Fibroblast of lung (primary cell): Measurements from ENCODE around the gene CFAP92. TPM values are rescaled to one million over a fixed set of nuclear protein-coding genes. Genes with fewer than 3 reads are reported as not detected.

ENCODE experiments used
- DNase-seq, 2 donors: peaks; one replicate each; pipeline versions ENCODE4 v3.0.0 to v3.0.0-alpha.2; 2010; ENCODE audit warnings: low read depth in 2 of 2
- H2AFZ ChIP-seq: 2 replicates; pipeline ENCODE4 v1.5.1; 2012; ENCODE audit warnings: low read length, control low read depth, inconsistent platforms
- H3K27ac ChIP-seq: 2 replicates; pipeline ENCODE4 v1.5.1; 2011; ENCODE audit warnings: low read length, control low read depth; ENCODE audit not compliant: insufficient read depth
- H3K27me3 ChIP-seq: 2 replicates; pipeline ENCODE4 v1.5.1; 2011; ENCODE audit warnings: mild to moderate bottlenecking, low read length; ENCODE audit not compliant: control insufficient read depth, insufficient read depth
- H3K36me3 ChIP-seq: 2 replicates; pipeline ENCODE4 v1.5.1; 2011; ENCODE audit warnings: low read length; ENCODE audit not compliant: control insufficient read depth, insufficient read depth
- H3K4me1 ChIP-seq: 2 replicates; pipeline ENCODE4 v1.5.1; 2011; ENCODE audit warnings: low read length; ENCODE audit not compliant: control insufficient read depth, insufficient read depth; ENCODE audit errors: extremely low read depth
- H3K4me2 ChIP-seq: 2 replicates; pipeline ENCODE4 v1.5.1; 2011; ENCODE audit warnings: low read length, control low read depth; ENCODE audit not compliant: insufficient read depth; ENCODE audit errors: extremely low read depth
- H3K4me3 ChIP-seq, 4 experiments: fragments of 200-600 bp in 1 of 4; sonication (generic) in 1 of 4; replicated peaks in 1 of 4; 2 replicates each; pipeline ENCODE4 v1.5.1; 2011 to 2016; ENCODE audit warnings: low read length in 4 of 4, low read depth in 3 of 4, mild to moderate bottlenecking in 3 of 4, control low read depth in 2 of 4, inconsistent platforms in 1 of 4, mixed read lengths in 1 of 4; ENCODE audit not compliant: insufficient read depth in 1 of 4; ENCODE audit errors: control extremely low read depth in 1 of 4
- H3K79me2 ChIP-seq: 2 replicates; pipeline ENCODE4 v1.5.1; 2012; ENCODE audit warnings: mild to moderate bottlenecking, low read length, inconsistent platforms; ENCODE audit not compliant: control insufficient read depth, insufficient read depth
- H3K9ac ChIP-seq: 2 replicates; pipeline ENCODE4 v1.5.1; 2011; ENCODE audit warnings: mild to moderate bottlenecking, low read length, control low read depth; ENCODE audit not compliant: insufficient read depth
- H3K9me3 ChIP-seq: 2 replicates; pipeline ENCODE4 v1.5.1; 2012; ENCODE audit warnings: low read depth, low read length; ENCODE audit not compliant: control insufficient read depth, insufficient read depth
- H4K20me1 ChIP-seq: 2 replicates; pipeline ENCODE4 v1.5.1; 2011; ENCODE audit warnings: low read length; ENCODE audit not compliant: control insufficient read depth, insufficient read depth; ENCODE audit errors: extremely low read depth
- EZH2 ChIP-seq: IDR thresholded peaks from 2 replicates; pipeline ENCODE4 v1.5.1; 2012; ENCODE audit warnings: low read length, control low read depth, mild to moderate bottlenecking; ENCODE audit errors: missing control alignments
- polyA plus RNA-seq, 2 donors: library from polyadenylated mRNA; depleted of rRNA in 1 of 2; stranded (reverse) in 1 of 2; unstranded in 1 of 2; fragments of >200 nt; gene quantifications; 2 replicates each; pipeline ENCODE4 v1.2.1, GENCODE V29; 2011 to 2012; ENCODE audit warnings: missing spikeins in 1 of 2
- total RNA-seq: library from RNA; depleted of rRNA; stranded (reverse); fragments of >200 nt; gene quantifications from 2 replicates; pipeline ENCODE4 v1.2.1, GENCODE V29; 2014
- TF ChIP-seq, protein P1 (sequence below), 2 donors: IDR thresholded peaks in 1 of 2; conservative IDR thresholded peaks in 1 of 2; 1 replicate in 1 of 2; 2 replicates in 1 of 2; pipeline ENCODE4 v1.5.1; 2011 to 2012; ENCODE audit warnings: low read length in 2 of 2, control low read depth in 1 of 2, inconsistent platforms in 1 of 2, low read depth in 1 of 2, mild to moderate bottlenecking in 1 of 2

Gene CFAP92
- total and polyA plus RNA-seq, 2 donors (not counting 1 experiment from before 2014, with no cell fraction given) = 0.07 TPM; not detected in 1

DNA sequence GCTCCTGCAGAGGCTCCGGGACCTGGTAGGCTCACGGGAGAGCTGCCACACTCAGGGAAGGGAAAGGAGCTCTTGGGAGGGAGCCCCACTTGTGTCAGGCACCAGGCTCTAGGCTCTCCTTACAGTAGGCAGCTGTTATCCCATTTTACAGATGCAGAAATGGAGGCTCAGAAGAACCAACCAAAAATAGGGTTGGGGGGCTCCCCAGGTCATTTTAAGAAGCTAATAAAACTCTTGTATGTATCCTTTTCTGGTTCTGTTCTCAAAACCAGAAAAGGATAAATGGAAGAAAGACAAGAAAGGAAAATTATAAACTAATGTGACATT, 43.2 kb upstream of the CFAP92 start:
- no peak for DNase-seq
- Histone ChIP-seq H3K36me3 (no peaks in the 10 kb centered on the region), H2AFZ (no peak overlapping the region), H3K9ac (no peak overlapping the region), H3K27ac (no peak overlapping the region), H3K4me2 (no peak overlapping the region), H3K27me3 (peaks cover 11% of the 10 kb centered on the region), H3K79me2 (no peaks in the 10 kb centered on the region), H3K4me3 (no peak overlapping the region), H4K20me1 (no peaks in the 10 kb centered on the region), H3K9me3 (no peaks in the 10 kb centered on the region), H3K4me1 (no peaks in the 10 kb centered on the region)
- TF ChIP-seq, protein P1, sequence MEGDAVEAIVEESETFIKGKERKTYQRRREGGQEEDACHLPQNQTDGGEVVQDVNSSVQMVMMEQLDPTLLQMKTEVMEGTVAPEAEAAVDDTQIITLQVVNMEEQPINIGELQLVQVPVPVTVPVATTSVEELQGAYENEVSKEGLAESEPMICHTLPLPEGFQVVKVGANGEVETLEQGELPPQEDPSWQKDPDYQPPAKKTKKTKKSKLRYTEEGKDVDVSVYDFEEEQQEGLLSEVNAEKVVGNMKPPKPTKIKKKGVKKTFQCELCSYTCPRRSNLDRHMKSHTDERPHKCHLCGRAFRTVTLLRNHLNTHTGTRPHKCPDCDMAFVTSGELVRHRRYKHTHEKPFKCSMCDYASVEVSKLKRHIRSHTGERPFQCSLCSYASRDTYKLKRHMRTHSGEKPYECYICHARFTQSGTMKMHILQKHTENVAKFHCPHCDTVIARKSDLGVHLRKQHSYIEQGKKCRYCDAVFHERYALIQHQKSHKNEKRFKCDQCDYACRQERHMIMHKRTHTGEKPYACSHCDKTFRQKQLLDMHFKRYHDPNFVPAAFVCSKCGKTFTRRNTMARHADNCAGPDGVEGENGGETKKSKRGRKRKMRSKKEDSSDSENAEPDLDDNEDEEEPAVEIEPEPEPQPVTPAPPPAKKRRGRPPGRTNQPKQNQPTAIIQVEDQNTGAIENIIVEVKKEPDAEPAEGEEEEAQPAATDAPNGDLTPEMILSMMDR (conservative IDR thresholded peaks at IDR 0.05 in 1 of 2, IDR thresholded peaks at IDR 0.05 in 1 of 2; ENCODE audit: low read depth in 1 of 2, low read length in 2 of 2) = no peak
- no peak for TF ChIP-seq EZH2

DNA sequence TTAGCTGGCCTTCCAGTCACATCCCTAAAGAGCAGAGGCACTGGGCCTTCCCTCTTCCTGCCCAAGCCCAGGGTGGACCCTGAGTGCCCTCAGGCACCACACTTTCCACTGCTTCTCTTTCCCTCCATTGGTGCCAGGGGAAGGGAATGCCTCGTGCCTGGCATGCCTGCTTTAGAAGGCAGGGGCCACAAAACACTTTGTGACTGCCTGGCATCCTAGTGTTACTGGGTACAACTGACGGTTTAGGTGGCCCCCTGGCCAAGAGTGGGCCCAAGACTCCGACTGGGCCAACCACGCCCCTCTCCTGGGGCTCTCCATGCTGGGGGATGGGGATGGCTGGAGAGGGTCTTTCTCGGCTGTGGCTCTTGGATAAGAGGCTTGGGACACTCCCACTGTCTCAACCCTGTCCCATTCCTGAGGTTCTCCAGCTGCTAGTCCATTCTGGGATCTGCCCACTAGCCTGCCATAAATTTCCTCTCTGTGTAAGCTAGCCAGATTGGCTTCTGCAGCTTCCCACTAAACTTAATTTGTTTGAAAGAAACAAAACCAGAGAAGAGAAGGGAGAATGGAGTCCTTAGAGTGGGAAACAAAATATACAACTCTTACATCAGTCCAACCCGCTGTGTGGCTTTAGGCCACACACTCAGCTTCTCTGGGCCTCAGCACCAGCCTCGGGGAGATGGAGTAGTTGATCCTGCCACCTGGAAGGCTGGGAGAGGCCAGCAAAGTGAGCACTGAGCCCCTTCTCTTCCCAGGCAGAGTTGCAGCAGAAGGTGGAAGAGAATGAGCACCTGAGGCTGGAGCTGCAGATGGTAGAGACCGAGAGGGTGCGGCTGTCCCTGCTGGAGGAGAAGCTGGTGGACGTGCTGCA, 42.6 kb upstream of the CFAP92 start:
- no peak for DNase-seq
- Histone ChIP-seq H3K27me3 (peaks cover 11% of the 10 kb centered on the region), H3K79me2 (no peaks in the 10 kb centered on the region), H3K36me3 (no peaks in the 10 kb centered on the region), H3K9me3 (no peaks in the 10 kb centered on the region), H3K4me3 (no peak overlapping the region), H3K27ac (no peak overlapping the region), H3K4me2 (no peak overlapping the region), H2AFZ (no peak overlapping the region), H3K4me1 (no peaks in the 10 kb centered on the region), H3K9ac (no peak overlapping the region), H4K20me1 (no peaks in the 10 kb centered on the region)
- TF ChIP-seq, protein P1 (conservative IDR thresholded peaks at IDR 0.05 in 1 of 2, IDR thresholded peaks at IDR 0.05 in 1 of 2; ENCODE audit: low read depth in 1 of 2, low read length in 2 of 2) = no peak
- TF ChIP-seq EZH2 = no peak

DNA sequence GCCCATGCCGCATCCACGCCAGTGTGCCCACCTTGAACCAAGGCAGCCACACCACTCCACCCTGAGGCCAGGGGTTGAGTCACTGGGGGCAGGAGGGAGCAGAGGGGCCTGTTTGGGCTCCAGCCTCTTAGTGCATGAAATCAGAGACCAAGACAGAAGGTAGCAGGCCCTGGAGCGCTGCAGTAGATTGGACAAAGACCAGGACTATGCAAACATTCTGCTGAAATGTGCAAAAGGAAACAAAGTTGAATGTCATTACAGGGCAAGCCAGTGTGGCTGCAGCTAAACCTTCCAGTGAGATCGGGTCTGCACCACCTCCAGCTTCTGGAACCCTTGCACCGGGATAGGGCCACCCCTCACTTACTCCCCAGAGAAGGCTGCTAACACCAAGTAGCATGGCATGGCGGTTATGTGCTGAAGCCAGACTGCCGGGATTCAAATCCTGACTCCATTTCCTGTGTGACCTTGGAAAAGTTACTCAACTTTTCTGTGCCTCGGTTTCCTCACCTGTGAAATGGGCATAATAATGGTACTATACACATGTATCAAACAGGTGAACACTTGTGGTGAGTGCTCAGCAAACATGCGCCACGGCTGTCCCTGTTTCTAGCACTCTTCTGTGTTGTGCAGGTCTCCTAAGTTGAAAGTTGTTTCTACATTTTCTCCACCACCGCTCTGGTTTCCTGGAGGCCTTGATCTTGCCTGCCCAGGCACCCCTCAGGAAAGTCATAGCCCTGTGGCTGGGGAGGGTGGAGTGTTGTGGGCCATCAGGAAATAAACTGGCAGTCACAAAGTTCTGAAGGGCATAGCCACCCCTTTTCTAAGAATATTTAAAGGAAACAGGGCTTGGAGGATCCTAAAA, 41.7 kb upstream of the CFAP92 start:
- no peaks in the 10 kb centered on the region for H3K4me1 ChIP-seq
- H3K9me3 ChIP-seq = no peaks in the 10 kb centered on the region
- H3K4me3 ChIP-seq = no peak overlapping the region
- no peak overlapping the region for H3K27ac ChIP-seq
- H3K4me2 ChIP-seq = no peak overlapping the region
- H3K79me2 ChIP-seq = no peaks in the 10 kb centered on the region
- TF ChIP-seq, protein P1 (conservative IDR thresholded peaks at IDR 0.05 in 1 of 2, IDR thresholded peaks at IDR 0.05 in 1 of 2; ENCODE audit: low read depth in 1 of 2, low read length in 2 of 2) = no peak
- TF ChIP-seq EZH2 = no peak
- no peaks in the 10 kb centered on the region for H4K20me1 ChIP-seq
- H2AFZ ChIP-seq = no peak overlapping the region
- no peak overlapping the region for H3K9ac ChIP-seq
- no peak for DNase-seq
- peaks cover 9% of the 10 kb centered on the region for H3K27me3 ChIP-seq
- no peaks in the 10 kb centered on the region for H3K36me3 ChIP-seq
